ENCODE measurements around the gene STARD5.

The STARD5 gene

DNA sequence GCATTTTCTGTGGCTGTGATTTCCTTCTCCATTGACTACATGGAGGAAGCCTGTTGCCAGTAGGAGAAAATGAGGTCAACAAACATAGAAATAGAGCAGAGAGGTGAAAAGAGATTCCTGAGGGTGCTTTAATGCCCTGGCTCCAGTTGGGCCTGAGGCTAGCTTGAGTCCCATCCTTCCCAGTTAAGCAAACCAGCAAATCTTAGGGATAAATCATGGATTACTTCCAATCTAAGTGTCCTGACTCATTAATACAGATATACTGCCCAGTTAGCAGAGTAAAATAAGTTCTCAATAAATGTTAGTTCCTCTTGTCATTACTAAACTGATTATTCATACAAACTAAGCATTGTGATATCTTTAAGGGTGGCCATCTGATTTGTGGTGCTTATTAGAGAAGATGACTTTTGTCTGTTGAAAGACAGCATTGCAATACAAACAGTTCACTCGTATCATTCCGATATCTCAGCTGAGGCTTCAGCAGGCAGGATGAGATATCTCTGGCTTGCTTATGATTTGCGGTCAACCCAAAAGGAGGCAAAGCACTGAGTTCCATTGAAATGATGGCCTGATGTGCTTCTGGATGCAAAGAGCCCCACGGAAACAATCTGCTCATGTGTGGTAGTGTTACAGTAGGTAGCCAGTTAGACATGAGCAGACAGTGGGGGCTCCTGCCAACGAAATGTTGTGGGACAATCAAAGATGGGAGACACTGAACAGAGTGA lies 6.6 kb upstream of the STARD5 start:
- Histone ChIP-seq H3K4me3 (ENCODE audit: low read depth, low read length) (no peak overlapping the region), H3K36me3 (no peaks in the 10 kb centered on the region), H3K4me1 (no peaks in the 10 kb centered on the region; the same call in 1 of the 2 replicates), H3K27me3 (no peaks in the 10 kb centered on the region; the same call in 1 of the 2 replicates), H3K9me3 (no peaks in the 10 kb centered on the region)
- no peak for TF ChIP-seq CTCF (IDR thresholded peaks at IDR 0.05; ENCODE audit: low read depth, low read length)
- no peak for DNase-seq

DNA sequence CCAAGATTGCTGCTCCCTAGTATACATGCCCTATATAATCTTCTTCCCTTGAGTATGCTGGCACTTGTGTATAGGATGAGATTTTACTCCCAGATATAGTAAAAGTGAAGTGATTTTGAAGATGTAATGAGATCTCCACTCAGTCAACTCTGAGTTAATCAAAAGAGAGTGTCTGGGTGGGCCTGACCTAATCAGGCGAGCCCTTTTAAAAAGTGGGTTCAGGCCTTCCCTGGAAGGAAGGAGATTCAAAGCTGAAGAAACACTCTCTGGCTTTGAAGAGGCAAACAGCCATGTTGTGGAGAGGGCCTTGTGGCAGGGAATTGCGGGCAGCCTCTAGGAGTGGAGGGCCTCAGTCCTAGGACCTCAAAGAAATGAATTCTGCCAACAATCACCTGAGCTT lies 5.5 kb upstream of the STARD5 start:
- Histone ChIP-seq H3K9me3 (no peaks in the 10 kb centered on the region), H3K4me3 (ENCODE audit: low read depth, low read length) (no peak overlapping the region), H3K36me3 (no peaks in the 10 kb centered on the region), H3K27me3 (no peaks in the 10 kb centered on the region; the same call in 1 of the 2 replicates), H3K4me1 (no peaks in the 10 kb centered on the region)
- no peak for DNase-seq
- TF ChIP-seq CTCF (IDR thresholded peaks at IDR 0.05; ENCODE audit: low read depth, low read length) = no peak

- Histone ChIP-seq H3K4me3 (ENCODE audit: low read depth, low read length) (no peak overlapping the region), H3K4me1 (no peaks in the 10 kb centered on the region), H3K27me3 (no peaks in the 10 kb centered on the region; the same call in 1 of the 2 replicates), H3K9me3 (no peaks in the 10 kb centered on the region), H3K36me3 (no peaks in the 10 kb centered on the region)
- TF ChIP-seq CTCF (IDR thresholded peaks at IDR 0.05; ENCODE audit: low read depth, low read length) = no peak
- DNase-seq = no peak
Observed at GRCh38 chr15:81327516-81327915, 3.6 kb upstream of the STARD5 start.

DNA sequence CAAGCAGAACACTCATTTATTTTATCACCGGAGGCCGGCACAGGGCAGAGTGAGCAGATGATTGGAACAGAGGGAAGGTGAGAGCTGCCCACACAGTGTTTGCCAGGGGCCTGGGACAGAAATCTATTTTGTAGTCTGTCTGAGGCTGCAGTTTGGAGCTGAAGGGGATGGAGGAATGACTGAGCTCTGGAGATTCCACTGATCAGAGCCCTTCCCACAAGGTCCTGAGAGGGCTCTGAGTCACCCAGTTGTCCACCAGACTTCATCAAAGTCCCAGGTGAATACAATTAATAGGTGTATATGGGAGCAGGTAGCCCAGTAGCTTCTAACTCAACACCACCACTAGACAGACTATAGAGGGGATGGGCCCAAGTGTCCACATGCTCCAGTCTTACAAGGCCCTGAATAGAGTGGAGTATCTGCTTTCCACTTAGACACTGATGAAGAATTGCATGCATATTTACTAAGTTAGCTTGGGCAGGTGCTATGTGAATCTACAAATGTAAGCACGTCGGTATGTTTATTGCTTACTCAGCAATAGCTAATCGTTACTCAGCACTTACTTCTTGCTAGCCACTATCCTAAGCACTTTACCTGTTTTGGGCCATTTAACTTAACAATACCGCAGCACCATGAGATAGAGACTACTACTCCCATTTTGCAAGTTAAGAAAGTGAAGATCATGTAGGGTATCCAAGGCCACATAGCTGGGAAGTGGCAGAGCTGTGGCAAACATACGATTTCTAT lies 2.7 kb upstream of the STARD5 start:
- Histone ChIP-seq H3K36me3 (no peaks in the 10 kb centered on the region), H3K27me3 (no peaks in the 10 kb centered on the region; the same call in 1 of the 2 replicates), H3K4me3 (ENCODE audit: low read depth, low read length) (no peak overlapping the region), H3K4me1 (no peaks in the 10 kb centered on the region), H3K9me3 (no peaks in the 10 kb centered on the region)
- DNase-seq = no peak
- no peak for TF ChIP-seq CTCF (IDR thresholded peaks at IDR 0.05; ENCODE audit: low read depth, low read length)

DNA sequence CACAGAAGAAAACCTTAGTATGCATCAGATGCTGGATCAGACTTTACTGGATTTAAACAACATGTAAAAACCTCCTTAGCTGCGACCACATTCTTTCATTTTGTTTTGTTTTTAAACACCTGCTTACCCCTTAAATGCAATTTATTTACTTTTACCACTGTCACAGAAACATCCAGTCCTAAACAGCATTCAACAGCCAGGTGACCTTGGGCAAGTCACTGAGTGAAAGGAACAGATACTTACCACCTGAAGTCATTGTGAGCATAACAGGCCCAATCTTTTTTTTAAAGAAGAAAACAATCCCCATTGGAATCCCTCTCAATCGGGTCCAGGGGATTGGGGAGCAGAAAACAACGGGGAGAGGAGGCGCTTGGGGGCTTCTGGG lies 390 bp downstream of the STARD5 start:
- Histone ChIP-seq H3K27me3 (no peaks in the 10 kb centered on the region; the same call in 1 of the 2 replicates), H3K4me1 (no peaks in the 10 kb centered on the region), H3K9me3 (no peaks in the 10 kb centered on the region), H3K36me3 (no peaks in the 10 kb centered on the region), H3K4me3 (ENCODE audit: low read depth, low read length) (peak overlapping the region; percentile 76)
- no peak for TF ChIP-seq CTCF (IDR thresholded peaks at IDR 0.05; ENCODE audit: low read depth, low read length)
- no peak for DNase-seq
